SK-N-MC (cell line): Measurements from ENCODE around the gene SCTR.

Experiments used
- DNase-seq: peaks from one replicate; pipeline ENCODE4 v3.0.0-alpha.2; 2011; ENCODE audit warnings: low read depth, low spot score
- H3K27ac ChIP-seq: fragments of 200-600 bp; sonication (generic); 2 replicates; pipeline ENCODE4 v1.5.1; 2016; ENCODE audit warnings: mixed run types
- H3K36me3 ChIP-seq: fragments of 200-600 bp; sonication (generic); 2 replicates; pipeline ENCODE4 v1.6.1; 2017; ENCODE audit warnings: antibody characterized with exemption, low read length, mixed read lengths; ENCODE audit not compliant: insufficient read depth
- H3K4me3 ChIP-seq: fragments of 200-600 bp; sonication (generic); 2 replicates; pipeline ENCODE4 v1.5.1; 2016
- H3K9ac ChIP-seq: fragments of 200-600 bp; sonication (generic); 2 replicates; pipeline ENCODE4 v1.8.0; 2017; ENCODE audit warnings: mixed run types, mixed read lengths; ENCODE audit not compliant: insufficient read length
- H3K9me3 ChIP-seq: fragments of 200-600 bp; sonication (generic); 2 replicates; pipeline ENCODE4 v1.6.1; 2017; ENCODE audit warnings: low read depth, mild to moderate bottlenecking, antibody characterized with exemption, low read length, moderate library complexity, mixed read lengths
- EZH2 ChIP-seq: fragments of 200-600 bp; sonication (generic); IDR thresholded peaks from one replicate; pipeline ENCODE4 v1.6.1; 2017; ENCODE audit warnings: antibody characterized with exemption
- FOXP2 ChIP-seq: optimal IDR thresholded peaks from 2 replicates; pipeline ENCODE3; 2011; ENCODE audit warnings: mild to moderate bottlenecking, moderate library complexity; ENCODE audit not compliant: insufficient read depth; ENCODE audit errors: extremely low read length, control extremely low read depth
- POLR2AphosphoS5 ChIP-seq: IDR thresholded peaks from 2 replicates; pipeline ENCODE4 v1.6.1; 2012; ENCODE audit warnings: mild to moderate bottlenecking, low read depth, low read length, borderline replicate concordance

SCTR gene

DNA sequence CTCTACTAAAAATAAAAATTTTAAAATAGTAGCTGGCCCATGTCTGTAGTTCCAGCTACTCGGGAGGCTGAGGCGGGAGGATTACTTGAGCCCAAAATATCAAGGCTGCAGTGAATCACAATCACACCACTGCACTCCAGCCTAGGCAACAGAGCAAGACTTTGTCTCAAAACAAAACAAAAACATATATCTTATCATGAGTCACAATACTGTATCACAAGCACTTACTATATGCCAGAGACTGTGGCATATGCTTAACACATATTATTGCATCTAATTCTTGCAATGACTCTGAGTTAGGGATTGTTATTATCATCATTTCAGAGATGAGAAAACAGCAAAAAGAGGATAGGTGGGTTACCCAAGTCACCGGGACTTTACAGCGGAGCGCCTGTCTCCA, 122.2 kb downstream of the SCTR start:
- Histone ChIP-seq H3K9ac (no peak overlapping the region), H3K36me3 (no peaks in the 10 kb centered on the region), H3K27ac (no peak overlapping the region), H3K4me3 (no peak overlapping the region), H3K9me3 (no peaks in the 10 kb centered on the region)
- DNase-seq = no peak
- TF ChIP-seq FOXP2 = no peak
- TF ChIP-seq EZH2 = no peak
- TF ChIP-seq POLR2AphosphoS5 = no peak

DNA sequence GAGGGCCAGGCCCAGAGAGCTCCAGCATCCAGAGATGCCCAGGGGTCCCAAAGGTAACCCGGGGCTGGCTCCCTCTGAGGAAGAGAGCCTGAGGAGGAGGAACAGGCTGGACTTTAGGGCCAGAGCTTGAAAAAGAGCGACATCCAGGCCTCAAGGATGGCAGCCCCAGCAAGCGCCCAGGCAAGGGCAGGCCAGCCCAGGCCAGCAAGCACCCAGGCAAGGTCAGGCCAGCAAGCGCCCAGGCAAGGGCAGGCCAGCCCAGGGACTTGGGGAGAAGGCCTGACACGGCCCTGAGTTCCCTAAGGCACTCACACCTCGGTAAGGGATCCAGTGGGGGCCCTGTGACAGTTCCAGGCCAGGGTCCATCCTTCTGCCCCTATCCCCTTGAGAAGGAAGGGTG, 127.1 kb downstream of the SCTR start:
- Histone ChIP-seq H3K9ac (no peak overlapping the region), H3K36me3 (no peaks in the 10 kb centered on the region), H3K27ac (no peak overlapping the region), H3K4me3 (no peak overlapping the region), H3K9me3 (no peaks in the 10 kb centered on the region)
- DNase-seq = no peak
- TF ChIP-seq EZH2 (no peak), POLR2AphosphoS5 (no peak), FOXP2 (no peak)

DNA sequence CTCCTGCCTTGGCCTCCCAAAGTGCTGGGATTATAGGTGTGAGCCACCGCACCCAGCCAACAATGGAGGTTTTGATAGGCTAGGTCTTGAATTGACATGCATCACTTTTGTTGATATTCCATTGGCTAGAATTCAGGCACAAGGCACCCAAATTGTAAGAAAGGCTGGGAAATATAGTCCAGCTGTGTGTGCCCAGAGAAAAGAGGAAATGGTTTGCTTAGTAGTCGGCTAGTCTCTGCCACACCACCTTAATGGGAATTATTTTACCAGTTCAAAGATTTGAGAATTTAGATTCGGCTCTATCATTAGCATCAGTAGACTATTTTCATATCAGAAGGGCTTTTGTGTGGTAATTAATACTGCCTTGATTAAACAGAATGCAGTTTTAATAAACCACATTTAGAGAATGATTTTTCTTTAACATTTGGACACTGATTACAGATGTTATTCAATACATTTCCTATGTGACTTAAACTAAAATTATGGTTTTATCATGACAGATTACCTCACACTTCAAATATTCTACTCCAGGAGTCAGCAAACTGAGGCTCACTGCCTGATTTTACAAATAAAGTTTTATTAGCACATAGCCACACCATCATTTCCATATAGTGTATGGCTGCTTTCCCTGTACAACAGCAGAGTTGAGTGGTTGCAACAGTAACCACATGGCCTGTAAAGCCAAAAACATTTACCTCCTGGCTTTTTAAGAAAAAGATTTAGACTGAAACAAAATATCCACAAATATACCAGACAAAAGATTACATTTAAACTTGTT, 130.1 kb downstream of the SCTR start:
- H3K4me3 ChIP-seq = no peak overlapping the region
- no peaks in the 10 kb centered on the region for H3K9me3 ChIP-seq
- no peak for DNase-seq
- no peaks in the 10 kb centered on the region for H3K36me3 ChIP-seq
- 0 out of 2 replicates have a peak overlapping the region, but pooled peaks have one; percentile 31 for H3K27ac ChIP-seq
- no peak for TF ChIP-seq POLR2AphosphoS5
- TF ChIP-seq EZH2 = no peak
- no peak for TF ChIP-seq FOXP2
- no peak overlapping the region for H3K9ac ChIP-seq
